Peyer's patch (tissue), 4 donors: ENCODE measurements around the gene BARX2.

Experiments
- CTCF ChIP-seq, 6 experiments: fragments of 450-650 bp in 4 of 6; fragments of 200-600 bp in 2 of 6; sonication (generic) in 1 of 6; IDR thresholded peaks; one replicate each; pipeline ENCODE4 v1.5.1; 2017 to 2019; ENCODE audit warnings: antibody characterized with exemption in 6 of 6, mild to moderate bottlenecking in 3 of 6, moderate library complexity in 1 of 6
- POLR2A ChIP-seq, 2 donors: fragments of 450-650 bp; IDR thresholded peaks; one replicate each; pipeline ENCODE4 v1.5.1; 2017; ENCODE audit warnings: antibody characterized with exemption in 2 of 2, mild to moderate bottlenecking in 2 of 2, moderate library complexity in 2 of 2

- no peak for TF ChIP-seq CTCF (IDR thresholded peaks at IDR 0.05)
- TF ChIP-seq POLR2A (IDR thresholded peaks at IDR 0.05), result no peak
These were observed 47.8 kb downstream of the BARX2 start for GRCh38 chr11:129423426-129423825.
